ENCODE results near the gene CCDC12.
A peak's percentile ranks its signal among the peaks of the same experiment; 100 is the strongest.

CCDC12 gene

DNA sequence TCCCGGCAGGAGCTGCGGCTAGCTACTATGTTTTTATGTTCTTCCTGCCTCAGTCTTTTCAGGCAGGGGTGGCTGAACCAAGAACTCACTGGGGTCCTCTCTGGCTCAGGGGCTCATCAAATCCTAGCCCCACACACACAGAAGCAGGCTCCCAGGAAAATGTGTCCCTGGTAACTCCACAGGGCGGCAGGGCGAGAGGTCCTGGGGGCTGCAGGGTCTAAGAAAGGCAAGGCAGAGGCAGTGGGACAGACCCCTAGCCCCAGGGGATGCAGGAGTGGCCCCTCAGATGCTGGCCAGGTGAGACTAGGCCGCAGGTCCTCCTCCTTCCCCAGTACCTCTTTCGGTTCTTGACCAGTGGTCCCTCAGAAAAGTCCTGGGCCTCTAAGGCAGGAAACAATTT is 50.1 kb downstream of the CCDC12 start:
- peak overlapping the region; percentile 35 for H3K4me3 ChIP-seq (ENCODE audit: low read depth, low read length)
- TF ChIP-seq, protein P1, sequence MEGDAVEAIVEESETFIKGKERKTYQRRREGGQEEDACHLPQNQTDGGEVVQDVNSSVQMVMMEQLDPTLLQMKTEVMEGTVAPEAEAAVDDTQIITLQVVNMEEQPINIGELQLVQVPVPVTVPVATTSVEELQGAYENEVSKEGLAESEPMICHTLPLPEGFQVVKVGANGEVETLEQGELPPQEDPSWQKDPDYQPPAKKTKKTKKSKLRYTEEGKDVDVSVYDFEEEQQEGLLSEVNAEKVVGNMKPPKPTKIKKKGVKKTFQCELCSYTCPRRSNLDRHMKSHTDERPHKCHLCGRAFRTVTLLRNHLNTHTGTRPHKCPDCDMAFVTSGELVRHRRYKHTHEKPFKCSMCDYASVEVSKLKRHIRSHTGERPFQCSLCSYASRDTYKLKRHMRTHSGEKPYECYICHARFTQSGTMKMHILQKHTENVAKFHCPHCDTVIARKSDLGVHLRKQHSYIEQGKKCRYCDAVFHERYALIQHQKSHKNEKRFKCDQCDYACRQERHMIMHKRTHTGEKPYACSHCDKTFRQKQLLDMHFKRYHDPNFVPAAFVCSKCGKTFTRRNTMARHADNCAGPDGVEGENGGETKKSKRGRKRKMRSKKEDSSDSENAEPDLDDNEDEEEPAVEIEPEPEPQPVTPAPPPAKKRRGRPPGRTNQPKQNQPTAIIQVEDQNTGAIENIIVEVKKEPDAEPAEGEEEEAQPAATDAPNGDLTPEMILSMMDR (IDR thresholded peaks at IDR 0.05; ENCODE audit: borderline replicate concordance, insufficient read depth, low read depth, low read length) = no peak

DNA sequence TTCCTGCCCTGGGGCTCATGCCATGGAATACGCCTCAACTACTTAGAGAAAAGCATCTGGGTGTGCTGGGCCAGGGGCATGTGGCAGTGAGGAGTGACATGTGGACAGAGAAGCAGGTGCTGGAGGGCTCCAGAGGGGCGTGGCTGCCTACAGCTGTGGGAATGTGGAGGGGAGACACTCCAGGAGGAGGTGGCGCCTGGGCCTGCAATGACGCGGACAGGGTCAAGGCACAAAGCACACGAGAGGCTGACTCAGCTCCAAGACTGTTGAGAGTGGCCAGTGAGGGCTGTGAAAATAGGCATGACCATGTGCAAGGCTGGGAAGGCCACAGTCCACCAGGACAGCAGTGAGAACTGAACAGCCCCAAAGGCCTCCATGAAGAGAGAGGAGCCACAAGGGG is 50.5 kb downstream of the CCDC12 start:
- TF ChIP-seq, protein P1 (IDR thresholded peaks at IDR 0.05; ENCODE audit: borderline replicate concordance, insufficient read depth, low read depth, low read length) = no peak
- H3K4me3 ChIP-seq (ENCODE audit: low read depth, low read length) = peak overlapping the region; percentile 35

DNA sequence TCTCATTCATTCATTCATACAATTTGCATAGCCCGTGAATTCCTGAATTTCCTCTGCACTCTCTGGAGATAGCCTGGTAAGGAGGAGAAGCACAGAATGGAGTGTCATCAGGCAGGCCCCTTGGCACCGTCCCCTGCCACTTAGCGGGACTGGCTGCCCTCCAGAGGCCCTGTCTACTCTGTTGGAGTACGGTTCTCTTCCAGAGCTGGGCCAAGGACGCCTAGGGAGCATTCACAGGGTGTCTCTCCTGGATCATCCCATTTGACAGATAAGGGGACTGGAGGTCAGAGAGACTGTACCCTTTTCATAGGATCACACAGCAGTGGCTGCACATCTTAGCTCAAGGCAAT is 51.0 kb downstream of the CCDC12 start:
- TF ChIP-seq, protein P1 (IDR thresholded peaks at IDR 0.05; ENCODE audit: borderline replicate concordance, insufficient read depth, low read depth, low read length) = no peak
- no peak overlapping the region for H3K4me3 ChIP-seq (ENCODE audit: low read depth, low read length)

DNA sequence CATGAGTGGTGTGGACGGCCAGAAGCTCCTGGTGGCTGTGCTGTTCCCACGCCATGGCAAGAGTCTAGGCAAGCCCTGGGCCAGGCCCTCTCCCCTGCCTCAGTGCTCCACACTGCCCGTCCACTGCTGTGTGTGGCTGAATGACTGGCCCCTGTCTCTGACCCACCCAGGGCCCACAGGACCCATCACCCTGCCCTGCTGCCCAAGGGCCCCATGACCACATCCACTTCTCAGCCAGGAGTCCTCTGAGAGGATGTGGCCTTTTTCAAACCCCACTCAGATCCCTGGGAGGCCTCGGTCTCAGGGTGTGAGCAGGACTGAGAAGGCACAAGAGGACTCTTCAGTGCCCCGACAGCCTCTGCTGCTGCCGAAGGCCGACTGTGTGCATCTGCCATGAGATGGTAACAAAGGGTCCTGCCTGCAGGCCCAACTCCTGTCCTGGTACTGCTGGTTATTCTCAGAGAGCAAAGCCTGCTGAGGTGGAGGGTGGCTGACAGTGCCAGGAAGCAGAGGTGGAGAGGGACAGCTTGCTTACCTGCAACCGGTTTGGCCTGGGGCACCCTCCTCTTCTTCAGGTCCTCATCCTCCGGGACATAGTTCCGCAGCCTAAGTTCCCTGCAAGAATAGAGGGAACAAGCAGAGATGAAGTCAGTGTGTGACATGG is 51.5 kb downstream of the CCDC12 start:
- H3K4me3 ChIP-seq (ENCODE audit: low read depth, low read length) = no peak overlapping the region
- TF ChIP-seq, protein P1 (IDR thresholded peaks at IDR 0.05; ENCODE audit: borderline replicate concordance, insufficient read depth, low read depth, low read length) = no peak

DNA sequence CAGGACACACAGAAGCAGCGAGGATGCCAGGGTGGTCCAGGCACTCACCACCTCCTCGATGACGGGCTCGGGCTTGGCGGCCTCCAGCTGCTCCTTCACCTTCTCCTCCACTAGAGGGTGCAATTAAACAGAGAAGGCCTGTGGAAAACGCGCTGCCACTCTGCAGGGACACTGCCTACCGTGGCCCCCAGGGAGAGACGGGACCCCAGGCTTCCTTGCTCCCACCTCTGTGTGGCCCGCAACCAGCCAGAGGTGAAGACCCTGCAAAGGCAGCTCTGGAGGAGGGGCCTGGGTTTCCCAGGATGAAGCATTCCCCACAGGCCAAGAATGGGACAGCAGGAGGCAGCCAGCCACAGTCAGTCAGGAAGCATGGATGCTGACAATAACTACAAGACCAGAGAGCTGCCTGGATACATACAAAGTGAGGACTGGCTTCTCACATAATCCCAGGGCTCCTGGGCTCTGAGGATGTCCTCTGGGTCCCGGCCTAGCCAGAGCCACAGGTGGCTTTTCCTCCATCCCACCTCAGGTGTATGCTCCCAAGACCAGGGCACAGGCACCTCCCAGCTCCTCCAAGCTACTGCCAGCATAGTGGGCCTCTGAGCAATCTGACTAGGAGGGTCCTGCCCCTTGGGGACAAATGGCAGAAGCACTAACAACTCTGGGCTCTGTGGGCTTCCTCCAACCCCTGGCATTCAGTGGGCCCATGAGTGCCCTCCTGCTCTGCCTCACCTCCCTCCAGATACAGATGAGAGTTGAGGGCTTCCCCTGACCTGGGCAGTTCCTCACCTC is 52.8 kb downstream of the CCDC12 start:
- TF ChIP-seq, protein P1 (IDR thresholded peaks at IDR 0.05; ENCODE audit: borderline replicate concordance, insufficient read depth, low read depth, low read length) = peak; percentile 48; the same call in 1 of the 2 replicates
- no peak overlapping the region for H3K4me3 ChIP-seq (ENCODE audit: low read depth, low read length)

DNA sequence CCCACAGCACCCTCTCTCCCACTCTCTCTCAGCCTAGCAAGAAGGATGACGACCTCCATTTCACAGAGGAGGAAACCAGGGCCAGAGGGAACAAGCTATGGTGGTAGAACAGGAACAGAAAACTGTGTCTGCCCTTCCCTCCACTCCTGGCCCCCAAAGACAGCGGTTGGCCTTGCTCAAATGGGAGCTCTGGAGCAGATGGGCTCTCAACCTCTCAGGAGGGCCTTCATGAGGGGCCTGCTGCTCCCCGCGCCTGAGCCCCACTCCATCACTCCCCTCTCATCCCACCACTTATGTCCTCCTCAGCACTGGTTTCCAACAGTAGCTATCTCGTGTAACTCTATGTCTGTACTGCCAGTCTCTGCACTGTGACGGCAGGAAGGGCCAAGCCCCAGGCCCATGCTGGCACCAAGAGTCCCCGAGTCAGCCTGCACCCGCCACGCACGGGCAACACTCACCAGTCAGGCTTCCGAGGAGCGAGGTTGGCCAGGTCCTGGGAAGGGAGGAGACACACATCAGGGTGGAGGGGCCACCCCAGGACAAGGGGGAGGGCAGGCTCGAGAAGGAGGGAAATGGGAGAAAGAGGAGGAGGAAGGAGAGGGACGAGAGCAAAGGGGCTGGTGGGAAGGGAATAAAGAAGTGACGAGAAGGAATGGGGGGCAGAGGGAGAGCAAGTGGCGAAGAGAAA is 53.5 kb downstream of the CCDC12 start:
- TF ChIP-seq, protein P1 (IDR thresholded peaks at IDR 0.05; ENCODE audit: borderline replicate concordance, insufficient read depth, low read depth, low read length) = no peak

More for the DNA sequence above, 53.5 kb downstream of the CCDC12 start:
- no peak overlapping the region for H3K4me3 ChIP-seq (ENCODE audit: low read depth, low read length)

All from GM12875 (cell line).